AG09309 (cell line): ENCODE measurements around the gene ADAMTS2.

Source experiments
- DNase-seq: peaks from one replicate; pipeline ENCODE4 v3.0.0-alpha.2; 2010; ENCODE audit warnings: low read depth
- H3K4me3 ChIP-seq: 2 replicates; pipeline ENCODE4 v1.5.1; 2011; ENCODE audit warnings: mild to moderate bottlenecking, low read depth, low read length, moderate library complexity; ENCODE audit not compliant: control insufficient read depth
- TF ChIP-seq, protein P1 (sequence below): IDR thresholded peaks from 2 replicates; pipeline ENCODE4 v1.5.1; 2011; ENCODE audit warnings: mild to moderate bottlenecking, low read depth, low read length, inconsistent platforms; ENCODE audit not compliant: insufficient read depth, control insufficient read depth; ENCODE audit errors: missing control alignments

ADAMTS2 gene

DNA sequence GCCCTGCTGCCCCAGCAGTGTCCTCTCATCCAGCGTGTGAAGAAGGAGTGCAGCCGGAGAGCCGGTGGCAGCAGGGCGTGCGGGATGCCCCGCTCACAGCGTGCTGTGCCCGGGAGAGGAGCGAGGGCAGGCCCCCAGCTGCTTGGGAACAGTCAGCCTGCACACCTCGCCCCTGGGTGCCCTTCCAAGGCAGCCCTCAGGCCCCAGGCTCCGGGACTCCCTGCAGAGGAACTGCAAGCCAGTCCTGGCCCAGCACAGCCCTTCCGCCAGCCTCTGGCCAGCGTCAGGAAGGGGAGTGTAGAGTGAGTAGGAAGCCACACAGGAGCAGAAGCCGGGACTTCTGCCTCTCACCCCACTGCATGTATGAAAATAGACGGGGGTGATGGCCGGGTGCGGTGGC lies 43.5 kb downstream of the ADAMTS2 start:
- DNase-seq: no peak
- no peak overlapping the region for H3K4me3 ChIP-seq
- TF ChIP-seq, protein P1, sequence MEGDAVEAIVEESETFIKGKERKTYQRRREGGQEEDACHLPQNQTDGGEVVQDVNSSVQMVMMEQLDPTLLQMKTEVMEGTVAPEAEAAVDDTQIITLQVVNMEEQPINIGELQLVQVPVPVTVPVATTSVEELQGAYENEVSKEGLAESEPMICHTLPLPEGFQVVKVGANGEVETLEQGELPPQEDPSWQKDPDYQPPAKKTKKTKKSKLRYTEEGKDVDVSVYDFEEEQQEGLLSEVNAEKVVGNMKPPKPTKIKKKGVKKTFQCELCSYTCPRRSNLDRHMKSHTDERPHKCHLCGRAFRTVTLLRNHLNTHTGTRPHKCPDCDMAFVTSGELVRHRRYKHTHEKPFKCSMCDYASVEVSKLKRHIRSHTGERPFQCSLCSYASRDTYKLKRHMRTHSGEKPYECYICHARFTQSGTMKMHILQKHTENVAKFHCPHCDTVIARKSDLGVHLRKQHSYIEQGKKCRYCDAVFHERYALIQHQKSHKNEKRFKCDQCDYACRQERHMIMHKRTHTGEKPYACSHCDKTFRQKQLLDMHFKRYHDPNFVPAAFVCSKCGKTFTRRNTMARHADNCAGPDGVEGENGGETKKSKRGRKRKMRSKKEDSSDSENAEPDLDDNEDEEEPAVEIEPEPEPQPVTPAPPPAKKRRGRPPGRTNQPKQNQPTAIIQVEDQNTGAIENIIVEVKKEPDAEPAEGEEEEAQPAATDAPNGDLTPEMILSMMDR: no peak

DNA sequence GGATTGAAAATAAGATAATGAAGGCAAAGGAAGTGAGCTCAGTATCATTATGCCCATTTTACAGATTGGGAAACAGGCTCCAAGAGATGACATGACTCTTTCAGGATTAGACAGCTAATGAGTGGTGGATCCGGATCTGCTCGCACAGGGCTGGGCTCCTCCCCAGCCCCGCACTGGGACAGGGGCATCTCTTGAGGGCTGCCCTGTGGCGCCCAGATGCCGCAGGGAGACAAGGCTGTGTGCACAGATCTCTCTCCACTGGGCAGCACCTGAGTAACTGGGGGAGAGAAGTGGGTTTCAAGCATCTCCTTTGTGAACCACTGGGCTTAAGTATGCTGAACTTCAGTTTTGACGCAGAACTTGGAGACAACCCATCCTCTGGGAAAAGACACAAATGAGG lies 43.9 kb downstream of the ADAMTS2 start:
- no peak overlapping the region for H3K4me3 ChIP-seq
- DNase-seq: no peak
- TF ChIP-seq, protein P1: no peak

DNA sequence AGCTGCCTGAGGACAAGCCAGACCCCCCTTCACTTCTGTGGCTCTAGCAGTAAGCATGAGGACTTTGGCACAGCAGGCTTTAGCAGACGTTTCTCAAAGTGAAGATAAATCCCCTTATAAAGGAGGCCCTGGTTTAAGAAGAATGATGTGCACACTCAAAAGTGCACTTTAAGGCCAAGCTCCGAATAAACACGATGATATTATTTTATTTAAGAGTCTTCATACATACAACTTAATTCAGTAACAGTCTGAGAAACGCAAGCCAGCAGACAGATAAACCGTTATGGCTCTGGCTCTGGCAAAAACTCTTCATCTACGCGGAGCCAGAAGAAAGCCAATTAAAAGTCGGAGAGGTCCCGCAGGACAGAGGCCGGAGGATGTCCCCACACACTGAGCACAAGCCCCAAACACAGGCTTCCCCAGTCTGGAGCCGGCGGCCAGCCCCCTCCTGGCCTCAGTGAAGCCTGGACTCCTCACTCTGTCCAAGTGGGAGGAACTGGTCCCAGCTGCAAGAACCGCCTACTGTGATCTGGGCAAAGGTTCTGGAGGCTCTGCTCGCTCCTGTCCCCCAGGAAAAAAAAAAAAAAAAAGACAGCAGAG lies 44.6 kb downstream of the ADAMTS2 start:
- TF ChIP-seq, protein P1: no peak
- H3K4me3 ChIP-seq: no peak overlapping the region
- DNase-seq: no peak

DNA sequence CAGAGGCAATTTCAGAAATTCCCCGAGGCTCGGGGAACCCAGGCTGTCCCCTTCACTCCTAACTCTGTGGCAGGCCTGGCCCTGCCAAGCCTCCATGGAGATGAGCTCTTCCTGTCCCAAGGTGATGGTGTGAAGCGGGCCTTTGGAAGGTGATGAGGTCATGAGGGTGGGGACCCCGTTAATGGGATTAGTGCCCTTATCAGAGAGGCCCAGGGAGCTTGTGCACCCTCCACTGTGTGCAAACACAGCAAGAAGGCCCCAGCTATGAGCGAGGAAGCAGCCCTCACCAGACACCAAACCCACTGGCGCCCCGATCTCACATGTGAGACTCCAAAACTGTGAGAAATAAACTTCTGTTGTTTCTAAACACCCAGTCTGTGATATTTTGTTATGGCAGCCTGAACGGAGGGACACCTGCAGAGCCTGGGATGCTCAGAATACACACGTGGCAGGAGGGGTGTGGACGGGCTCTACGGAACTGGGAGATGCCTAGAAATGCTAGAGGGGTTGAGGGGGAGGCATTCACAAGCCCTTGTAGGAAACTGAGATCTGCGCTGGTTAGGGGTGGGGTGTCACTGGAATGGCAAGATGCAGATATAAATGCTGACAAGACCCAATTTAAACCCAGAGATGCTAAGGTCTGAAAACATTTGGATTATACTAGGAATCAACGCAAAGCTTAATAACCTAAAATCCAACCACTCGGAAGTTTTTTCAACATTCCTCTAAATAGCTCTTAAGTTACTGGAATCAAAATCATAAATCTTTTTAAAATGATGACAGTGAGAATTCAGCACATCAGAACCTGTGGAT lies 46.9 kb downstream of the ADAMTS2 start:
- no peak for DNase-seq
- H3K4me3 ChIP-seq: no peak overlapping the region
- TF ChIP-seq, protein P1: no peak

DNA sequence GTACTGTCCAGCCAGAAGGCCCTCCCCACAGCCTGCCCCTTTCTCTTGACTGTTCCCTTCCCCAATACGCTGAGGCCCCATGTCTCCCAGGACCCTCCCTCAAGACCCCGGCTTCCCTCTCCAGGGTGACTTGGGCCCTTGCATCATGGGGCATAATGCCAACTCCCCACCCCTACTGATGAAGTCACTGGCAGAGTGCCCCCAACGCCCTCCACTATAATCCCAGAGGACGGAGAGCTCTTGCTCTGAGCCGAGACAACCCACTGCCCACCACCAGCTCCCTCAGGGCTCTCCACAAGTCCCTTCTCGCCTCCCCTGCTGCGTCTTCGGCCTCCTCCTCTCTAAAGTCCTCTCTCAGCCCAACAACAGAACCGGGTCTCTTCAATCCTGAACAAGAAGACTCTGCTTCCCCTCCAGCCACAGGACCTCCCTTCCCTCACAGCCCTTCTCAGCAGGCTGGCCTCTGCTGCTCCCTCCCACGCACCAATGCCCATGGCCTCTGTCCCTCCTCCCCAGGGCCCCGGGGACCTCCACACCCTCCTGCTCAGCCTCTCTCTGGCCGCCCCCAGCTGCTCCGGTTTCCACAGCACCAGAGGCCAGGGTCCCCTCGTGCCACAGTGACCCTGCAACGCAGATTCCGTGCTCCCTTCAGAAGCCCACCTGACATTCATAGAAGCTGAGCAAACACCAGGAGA lies 47.6 kb downstream of the ADAMTS2 start:
- TF ChIP-seq, protein P1: no peak
- no peak for DNase-seq
- no peak overlapping the region for H3K4me3 ChIP-seq

DNA sequence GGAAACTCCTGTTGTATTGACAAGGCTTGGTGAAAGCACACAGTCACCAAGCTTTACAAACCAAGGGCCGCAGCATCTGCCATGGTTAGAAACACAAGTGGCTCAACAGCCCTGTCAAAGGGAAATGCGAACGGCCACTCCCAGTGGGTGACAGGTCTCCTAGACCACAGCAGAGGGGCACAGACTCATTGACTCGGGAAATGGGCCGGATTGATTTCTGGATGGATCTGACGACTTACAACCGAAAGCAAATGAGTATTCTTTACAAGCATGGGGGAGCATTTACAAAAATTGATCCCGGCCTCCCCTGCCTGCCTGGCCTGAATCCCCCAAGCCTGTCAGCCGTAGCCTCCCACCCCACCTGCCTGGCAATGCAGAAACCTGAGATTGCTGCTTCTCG lies 48.2 kb downstream of the ADAMTS2 start:
- no peak overlapping the region for H3K4me3 ChIP-seq
- no peak for DNase-seq
- TF ChIP-seq, protein P1: no peak
